MM.1S (cell line): Measurements from ENCODE around the gene PTGFR.

ENCODE experiments used
- CTCF ChIP-seq: fragments of 300-600 bp; sonication (generic); IDR thresholded peaks from 2 replicates; pipeline ENCODE4 v1.5.1; 2016; ENCODE audit warnings: antibody characterized with exemption, low read length, mixed read lengths
- EZH2 ChIP-seq: fragments of 300-600 bp; sonication (generic); optimal IDR thresholded peaks from 2 replicates; pipeline ENCODE3; 2017; ENCODE audit warnings: low read depth, mild to moderate bottlenecking, antibody characterized with exemption, low read length, mixed read lengths
- EZH2phosphoT487 ChIP-seq: fragments of 300-600 bp; sonication (generic); IDR thresholded peaks from 2 replicates; pipeline ENCODE4 v1.6.1; 2018; ENCODE audit warnings: antibody characterized with exemption, low read length

- TF ChIP-seq CTCF, result no peak
- no peak for TF ChIP-seq EZH2
- no peak for TF ChIP-seq EZH2phosphoT487
These were observed 25.9 kb downstream of the PTGFR start for GRCh38 chr1:78516716-78517115.
